ENCODE data around the gene TTYH3.

Gene TTYH3

GRCh38 chr7:2651336-2651735 lies 19.6 kb downstream of the TTYH3 start:
- DNase-seq, result no peak

- DNase-seq, result no peak
Observed at GRCh38 chr7:2651847-2652735, 20.3 kb downstream of the TTYH3 start.

DNA sequence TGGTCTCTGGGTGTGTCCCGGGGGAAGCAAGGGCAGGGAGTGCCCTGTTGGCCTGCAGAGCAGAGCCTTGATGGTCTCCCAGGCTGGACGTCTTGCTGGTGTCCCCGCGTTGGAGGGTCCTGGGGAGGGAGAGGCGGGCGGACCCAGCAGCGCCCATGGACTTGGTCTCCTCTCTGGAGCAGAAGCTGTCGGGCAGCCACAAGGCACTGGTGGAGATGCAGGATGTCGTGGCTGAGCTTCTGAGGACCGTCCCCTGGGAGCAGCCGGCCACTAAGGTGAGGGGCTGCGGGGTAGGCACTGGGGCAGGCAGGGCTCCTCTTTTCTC lies 20.9 kb downstream of the TTYH3 start:
- DNase-seq, result no peak

DNA sequence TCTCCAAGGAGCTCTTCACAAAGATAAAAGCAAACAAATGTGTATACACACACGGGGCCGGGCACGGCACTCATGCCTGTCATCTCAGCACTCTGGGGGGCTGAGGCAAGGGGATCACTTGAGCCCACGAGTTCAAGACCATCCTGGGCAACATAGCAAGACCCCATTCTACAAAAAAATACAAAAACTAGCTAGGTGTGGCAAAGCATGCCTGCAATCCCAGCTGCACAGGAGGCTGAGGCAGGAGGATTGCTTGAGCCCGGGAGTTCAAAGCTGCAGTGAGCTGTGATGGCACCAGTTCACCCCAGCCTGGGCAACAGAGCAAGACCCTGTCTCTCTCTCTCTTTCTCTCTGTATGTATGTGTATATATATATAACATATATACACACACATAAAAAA lies 22.3 kb downstream of the TTYH3 start:
- no peak for DNase-seq

DNA sequence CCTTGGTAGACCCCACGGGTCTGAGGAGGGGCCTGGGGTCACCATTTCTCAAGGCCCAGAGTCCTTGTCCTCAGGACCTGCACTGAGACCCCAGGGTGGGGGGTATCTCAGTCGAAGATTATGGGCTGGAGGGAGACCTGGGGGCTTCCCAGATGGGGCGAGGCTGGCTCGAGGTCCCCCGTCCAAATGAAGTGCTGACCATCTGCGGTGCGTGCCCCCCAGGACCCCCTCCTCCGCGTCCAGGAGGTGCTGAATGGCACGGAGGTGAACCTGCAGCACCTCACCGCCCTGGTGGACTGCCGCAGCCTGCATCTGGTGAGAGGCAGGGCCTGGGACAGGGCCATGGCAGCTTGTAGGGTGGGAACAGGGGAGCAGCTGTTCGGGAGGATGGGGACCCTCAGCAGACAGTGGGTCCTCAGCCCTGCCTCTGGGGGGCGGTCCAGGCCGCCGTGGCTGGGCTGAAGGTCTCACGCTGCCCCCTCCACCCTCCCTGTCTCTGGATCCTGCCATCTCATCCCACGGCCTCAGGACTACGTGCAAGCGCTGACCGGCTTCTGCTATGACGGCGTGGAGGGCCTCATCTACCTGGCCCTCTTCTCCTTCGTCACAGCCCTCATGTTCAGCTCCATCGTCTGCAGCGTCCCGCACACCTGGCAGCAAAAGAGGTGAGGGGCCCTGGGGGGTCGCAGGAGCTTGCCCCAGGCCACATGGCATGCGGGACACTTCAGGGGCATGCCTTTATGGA lies 24.3 kb downstream of the TTYH3 start:
- DNase-seq, result no peak

DNA sequence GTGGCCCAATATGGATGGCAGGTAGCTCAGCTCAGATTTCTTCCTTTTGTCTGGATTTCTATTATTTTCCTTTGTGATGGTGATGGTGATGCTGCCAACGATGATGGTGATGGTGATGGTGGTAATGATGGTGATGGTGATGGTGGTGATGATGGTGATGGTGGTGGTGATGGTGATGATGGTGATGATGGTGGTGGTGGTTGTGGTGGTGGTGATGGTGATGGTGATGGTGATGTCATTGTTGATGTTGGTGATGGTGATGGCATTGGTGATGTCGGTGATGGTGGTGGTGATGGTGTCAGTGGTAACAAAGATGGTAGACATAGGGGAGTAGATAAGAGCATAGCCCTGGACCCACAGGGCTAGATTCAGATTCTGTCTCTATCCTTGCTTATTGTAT lies 25.4 kb downstream of the TTYH3 start:
- no peak for DNase-seq

- no peak for DNase-seq
Observed at GRCh38 chr7:2657920-2658671, 26.3 kb downstream of the TTYH3 start.

GRCh38 chr7:2658941-2659340 lies 27.2 kb downstream of the TTYH3 start:
- no peak for DNase-seq

DNA sequence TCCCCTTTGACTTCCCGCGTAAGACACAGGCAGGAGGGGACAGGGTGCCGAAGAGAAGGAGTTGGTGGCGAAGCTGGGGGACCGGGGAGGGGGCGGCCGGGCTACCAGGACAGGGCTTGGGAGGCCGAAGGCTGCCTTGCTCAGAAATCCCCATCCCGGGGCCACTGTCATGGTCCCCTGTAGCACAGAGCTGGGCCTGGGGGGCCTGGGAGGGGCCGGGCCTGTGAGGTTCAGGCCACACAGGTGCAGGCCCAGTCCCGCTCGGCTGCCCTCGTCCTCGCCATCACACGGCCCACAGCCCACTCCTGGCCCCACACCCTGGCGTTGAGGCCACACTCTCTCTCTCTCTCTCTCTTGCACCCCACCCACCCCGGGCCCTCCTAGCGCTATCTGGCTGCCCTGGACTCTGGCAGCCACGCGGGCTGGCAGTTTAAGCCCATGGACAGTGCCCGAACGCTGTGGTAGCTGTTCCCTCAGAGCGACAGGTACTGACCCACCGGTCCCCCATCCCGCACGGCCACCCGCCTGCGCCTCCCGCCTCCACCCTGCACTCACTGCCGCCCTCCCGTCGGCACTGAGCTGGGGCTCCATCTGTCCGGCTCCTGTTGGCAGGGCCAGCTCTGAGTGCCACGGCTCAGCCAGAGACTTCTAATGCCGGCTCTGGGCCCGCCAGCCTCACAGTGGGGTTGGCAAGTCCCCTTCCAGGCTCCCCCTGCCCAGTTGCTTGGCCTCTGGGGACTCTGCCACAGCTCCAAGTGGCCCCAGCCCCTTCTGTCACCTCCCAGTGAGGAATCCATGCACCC lies 28.0 kb downstream of the TTYH3 start:
- no peak for DNase-seq

GRCh38 chr7:2660359-2661095 lies 28.7 kb downstream of the TTYH3 start:
- DNase-seq, result no peak

- DNase-seq, result no peak
Observed at GRCh38 chr7:2661096-2661449, 29.3 kb downstream of the TTYH3 start.

DNA sequence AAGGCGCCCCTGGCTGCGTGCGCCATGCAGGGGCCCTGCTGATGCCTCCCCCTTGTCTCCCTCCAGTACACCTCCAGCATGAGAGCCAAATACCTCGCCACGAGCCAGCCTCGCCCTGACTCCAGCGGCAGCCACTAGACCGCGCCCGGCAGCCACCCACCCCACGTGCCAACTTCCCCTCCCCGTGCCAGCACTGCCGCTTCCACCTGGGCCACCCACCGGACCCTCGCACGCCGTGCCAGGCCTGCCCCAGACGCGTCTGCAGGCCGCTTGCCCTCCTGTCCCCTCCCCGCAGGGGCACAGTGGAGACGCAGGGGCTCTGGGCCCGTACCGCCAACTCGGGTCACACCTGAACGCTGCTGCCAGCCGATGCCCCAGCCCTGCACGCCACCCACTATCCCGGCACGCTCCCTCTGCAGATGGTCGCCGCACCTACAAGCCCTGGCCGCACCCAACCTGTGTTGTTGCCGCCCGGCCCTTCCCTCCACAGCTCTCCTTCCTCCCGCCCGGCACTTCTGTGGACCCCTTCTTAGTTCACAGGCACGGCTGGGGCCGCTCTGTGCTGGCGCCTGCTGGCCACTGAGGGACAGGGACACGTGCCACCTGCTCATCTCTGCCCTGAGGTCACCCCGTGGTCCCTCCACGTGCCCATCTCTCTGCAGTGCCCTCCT lies 30.0 kb downstream of the TTYH3 start:
- DNase-seq, result no peak

DNA sequence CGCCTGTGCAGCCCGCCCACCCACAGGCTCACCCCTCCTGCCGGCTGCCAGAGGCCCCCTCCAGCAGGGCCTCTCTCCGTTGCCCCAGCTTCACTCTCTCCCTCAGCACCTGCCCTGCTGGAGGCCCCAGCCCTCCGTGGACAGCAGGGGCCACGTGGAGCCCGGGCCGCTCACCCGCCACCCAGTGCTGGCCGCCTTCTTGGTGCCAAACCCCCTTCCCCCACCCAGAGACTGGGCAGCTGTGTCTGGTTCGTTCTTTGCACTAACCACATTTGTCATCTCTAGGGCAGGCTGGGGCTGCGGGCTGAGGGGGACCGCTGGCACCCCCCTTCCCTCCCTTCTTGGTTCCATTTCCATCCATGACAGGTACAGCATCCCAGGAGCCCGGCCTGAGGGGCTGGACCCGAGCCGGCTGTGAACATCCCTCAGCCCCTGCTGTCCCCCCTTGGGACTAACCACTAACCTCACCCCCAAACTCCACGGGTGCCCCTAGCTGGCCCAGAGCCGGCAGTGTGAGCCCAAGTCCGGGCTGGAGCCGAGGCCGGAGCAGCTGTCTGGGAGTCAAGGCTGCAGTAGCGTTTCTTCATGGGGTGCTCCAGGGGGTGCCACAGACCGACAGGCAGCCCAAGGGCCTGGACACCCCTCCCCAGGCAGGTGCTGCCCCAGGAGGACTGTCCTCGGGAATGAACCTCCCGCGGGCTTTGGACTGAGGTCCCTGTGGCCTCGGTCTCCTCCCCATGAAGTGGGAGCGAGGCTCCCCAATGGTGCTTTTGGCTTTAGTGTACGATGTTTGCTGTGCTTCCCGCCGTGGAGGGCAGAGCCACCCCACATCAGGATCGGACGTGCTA lies 30.7 kb downstream of the TTYH3 start:
- no peak for DNase-seq

DNA sequence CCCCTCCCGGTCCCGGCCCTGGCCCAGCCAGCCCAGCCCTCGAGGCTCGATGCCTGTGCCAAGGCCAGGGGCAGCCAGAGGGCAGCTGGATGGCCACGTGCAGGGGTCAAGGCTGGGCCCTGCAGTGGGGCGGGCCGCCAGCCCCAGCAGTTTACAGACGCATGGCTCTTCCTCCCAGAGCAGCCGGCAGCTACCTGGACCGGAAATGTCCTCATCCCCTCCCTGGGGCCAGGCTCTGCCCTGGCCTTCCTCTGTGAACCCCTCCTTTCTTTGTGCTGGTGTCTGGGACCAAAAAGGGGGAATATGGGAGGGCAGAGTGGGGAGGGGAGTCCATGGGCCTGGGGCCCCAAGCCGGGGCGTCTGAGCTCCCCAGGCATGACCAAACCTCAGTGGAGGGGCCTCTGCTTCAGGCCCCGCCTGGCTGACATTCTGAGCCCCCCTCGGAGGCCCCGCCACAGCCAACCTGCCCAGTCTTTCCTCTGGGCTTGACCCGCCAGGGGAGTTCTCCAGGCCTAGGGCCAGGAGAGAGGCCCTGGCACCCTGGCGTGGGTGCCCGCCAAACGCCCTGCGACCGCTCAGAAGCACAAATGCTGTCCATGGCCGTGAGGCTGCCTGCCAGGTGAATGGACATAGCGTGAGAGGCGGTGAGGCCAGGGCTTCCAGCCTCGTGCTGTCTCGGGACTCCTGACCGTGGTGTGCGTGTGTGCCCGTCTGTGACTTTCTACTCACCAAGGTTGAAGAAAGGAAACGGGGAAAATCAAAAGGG lies 31.5 kb downstream of the TTYH3 start:
- no peak for DNase-seq

DNA sequence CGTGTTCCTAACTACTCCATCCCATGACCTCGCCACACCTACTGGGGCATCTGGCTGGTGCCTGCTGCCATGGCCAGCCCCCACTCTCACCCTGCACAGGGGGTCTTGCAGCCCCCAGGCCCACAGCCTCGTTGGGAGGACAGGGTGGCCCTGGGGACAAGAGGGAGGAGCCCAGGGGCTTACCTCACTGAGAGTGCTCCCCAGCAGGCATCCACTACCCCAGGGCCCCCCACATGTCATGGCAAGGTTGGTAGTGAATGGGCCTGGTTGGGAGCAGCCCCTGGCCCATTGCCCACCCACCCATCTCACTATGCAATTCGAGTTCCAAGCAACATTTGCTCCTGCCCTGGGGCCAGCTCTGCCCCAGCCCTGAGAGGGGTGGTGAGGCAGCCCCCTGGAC lies 32.2 kb downstream of the TTYH3 start:
- no peak for DNase-seq

- DNase-seq, result no peak
Observed at GRCh38 chr7:2665359-2665791, 33.6 kb downstream of the TTYH3 start.

- DNase-seq, result no peak
Observed at GRCh38 chr7:2666155-2666554, 34.4 kb downstream of the TTYH3 start.

GRCh38 chr7:2666588-2667250 lies 34.9 kb downstream of the TTYH3 start:
- DNase-seq, result no peak

- DNase-seq, result no peak
Observed at GRCh38 chr7:2667843-2668242, 36.1 kb downstream of the TTYH3 start.

Data from stimulated activated CD4-positive, alpha-beta T cell treated with anti-CD3 and anti-CD28 coated beads, Interleukin-2, amount 100 ng/mL, for 24 hours (primary cell).